ENCODE measurements around the gene PIM2. TPM values are rescaled to one million over a fixed set of nuclear protein-coding genes. Genes with fewer than 3 reads are reported as not detected.

Gene PIM2
- total and polyA plus RNA-seq, 9 of the 15 experiments (the other 6 are each of a cell fraction or from before 2014, with no cell fraction given), result 67.6 to 191 (median 108) TPM

GRCh38 chrX:48919947-48920717 is 1.3 kb upstream of the PIM2 start (continued):
- 0 out of 2 replicates have a peak, but pooled peaks have one; percentile 25 for TF ChIP-seq TEAD4 (IDR thresholded peaks at IDR 0.05; ENCODE audit: low read length)
- TF ChIP-seq TEAD4 (CRISPR knock-in tag; IDR thresholded peaks at IDR 0.05; ENCODE audit: borderline replicate concordance), result no peak
- peak; percentile 58; the same call in 1 of the 2 replicates for TF ChIP-seq CTBP1 (IDR thresholded peaks at IDR 0.05; ENCODE audit: borderline replicate concordance)
- 0 out of 2 replicates have a peak, but pooled peaks have one; percentile 6 for TF ChIP-seq MAX (CRISPR knock-in tag; IDR thresholded peaks at IDR 0.05)
- 0 out of 2 replicates have a peak, but pooled peaks have one; percentile 33 for TF ChIP-seq NBN (IDR thresholded peaks at IDR 0.05; ENCODE audit: low read depth)
- peak; percentile 60 for TF ChIP-seq CBFA2T3 (IDR thresholded peaks at IDR 0.05)
- TF ChIP-seq BDP1 (IDR thresholded peaks at IDR 0.05; ENCODE audit: insufficient read depth, insufficient read length), result no peak
- peak; percentile 38; the same call in 1 of the 2 replicates for TF ChIP-seq CXXC5 (CRISPR knock-in tag; IDR thresholded peaks at IDR 0.05)
- 0 out of 2 replicates have a peak, but pooled peaks have one; percentile 60 for TF ChIP-seq AFF4 (CRISPR knock-in tag; IDR thresholded peaks at IDR 0.05)
- TF ChIP-seq TCF15 (CRISPR knock-in tag; IDR thresholded peaks at IDR 0.05), result 0 out of 2 replicates have a peak, but pooled peaks have one; percentile 25
- 0 out of 2 replicates have a peak, but pooled peaks have one; percentile 20 for TF ChIP-seq CREM (IDR thresholded peaks at IDR 0.05; ENCODE audit: low read depth)
- peak; percentile 71; the same call in 1 of the 2 replicates for TF ChIP-seq NKRF (IDR thresholded peaks at IDR 0.05; ENCODE audit: borderline replicate concordance)
- 0 out of 2 replicates have a peak, but pooled peaks have one; percentile 32 for TF ChIP-seq TFAP4 (CRISPR knock-in tag; IDR thresholded peaks at IDR 0.05; ENCODE audit: borderline replicate concordance)
- TF ChIP-seq SMC3 (conservative IDR thresholded peaks at IDR 0.05; ENCODE audit: insufficient read depth, low read depth, low read length), result no peak
- peak; percentile 66 for TF ChIP-seq ZNF316 (IDR thresholded peaks at IDR 0.05)
- no peak for TF ChIP-seq HMG20A (CRISPR knock-in tag; conservative IDR thresholded peaks at IDR 0.05)
- 0 out of 2 replicates have a peak, but pooled peaks have one; percentile 16 for TF ChIP-seq DEAF1 (CRISPR knock-in tag; IDR thresholded peaks at IDR 0.05)
- no peak for TF ChIP-seq ZNF436 (CRISPR knock-in tag; IDR thresholded peaks at IDR 0.05)
- 0 out of 2 replicates have a peak, but pooled peaks have one; percentile 6 for TF ChIP-seq BCOR (IDR thresholded peaks at IDR 0.05)

Data from K562 (cell line).